WTC11 (cell line): Measurements from ENCODE around the gene LMBRD1.

ENCODE experiments used
- PREB ChIP-seq: sonication (generic); formaldehyde crosslinking; IDR thresholded peaks from 2 replicates; pipeline ENCODE4 v1.8.1; 2022; ENCODE audit warnings: mild to moderate bottlenecking, missing genetic modification reagents, moderate library complexity, borderline replicate concordance
- TF ChIP-seq, protein P1 (sequence below): fragments of 200-600 bp; IDR thresholded peaks from 2 replicates; pipeline ENCODE4 v1.8.0; 2022; ENCODE audit warnings: antibody characterized with exemption
- TF ChIP-seq, protein P2 (sequence below): fragments of 250-450 bp; sonication (Bioruptor Pico); IDR thresholded peaks from 2 replicates; pipeline ENCODE4 v1.9.0; 2021; ENCODE audit warnings: mild to moderate bottlenecking
- TF ChIP-seq, protein P3 (sequence below): sonication (generic); formaldehyde crosslinking; IDR thresholded peaks from 2 replicates; pipeline ENCODE4 v1.8.1; 2023; ENCODE audit warnings: mild to moderate bottlenecking, missing genetic modification reagents, borderline replicate concordance

- TF ChIP-seq, protein P1, sequence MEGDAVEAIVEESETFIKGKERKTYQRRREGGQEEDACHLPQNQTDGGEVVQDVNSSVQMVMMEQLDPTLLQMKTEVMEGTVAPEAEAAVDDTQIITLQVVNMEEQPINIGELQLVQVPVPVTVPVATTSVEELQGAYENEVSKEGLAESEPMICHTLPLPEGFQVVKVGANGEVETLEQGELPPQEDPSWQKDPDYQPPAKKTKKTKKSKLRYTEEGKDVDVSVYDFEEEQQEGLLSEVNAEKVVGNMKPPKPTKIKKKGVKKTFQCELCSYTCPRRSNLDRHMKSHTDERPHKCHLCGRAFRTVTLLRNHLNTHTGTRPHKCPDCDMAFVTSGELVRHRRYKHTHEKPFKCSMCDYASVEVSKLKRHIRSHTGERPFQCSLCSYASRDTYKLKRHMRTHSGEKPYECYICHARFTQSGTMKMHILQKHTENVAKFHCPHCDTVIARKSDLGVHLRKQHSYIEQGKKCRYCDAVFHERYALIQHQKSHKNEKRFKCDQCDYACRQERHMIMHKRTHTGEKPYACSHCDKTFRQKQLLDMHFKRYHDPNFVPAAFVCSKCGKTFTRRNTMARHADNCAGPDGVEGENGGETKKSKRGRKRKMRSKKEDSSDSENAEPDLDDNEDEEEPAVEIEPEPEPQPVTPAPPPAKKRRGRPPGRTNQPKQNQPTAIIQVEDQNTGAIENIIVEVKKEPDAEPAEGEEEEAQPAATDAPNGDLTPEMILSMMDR = no peak
- no peak for TF ChIP-seq PREB
- TF ChIP-seq, protein P2, sequence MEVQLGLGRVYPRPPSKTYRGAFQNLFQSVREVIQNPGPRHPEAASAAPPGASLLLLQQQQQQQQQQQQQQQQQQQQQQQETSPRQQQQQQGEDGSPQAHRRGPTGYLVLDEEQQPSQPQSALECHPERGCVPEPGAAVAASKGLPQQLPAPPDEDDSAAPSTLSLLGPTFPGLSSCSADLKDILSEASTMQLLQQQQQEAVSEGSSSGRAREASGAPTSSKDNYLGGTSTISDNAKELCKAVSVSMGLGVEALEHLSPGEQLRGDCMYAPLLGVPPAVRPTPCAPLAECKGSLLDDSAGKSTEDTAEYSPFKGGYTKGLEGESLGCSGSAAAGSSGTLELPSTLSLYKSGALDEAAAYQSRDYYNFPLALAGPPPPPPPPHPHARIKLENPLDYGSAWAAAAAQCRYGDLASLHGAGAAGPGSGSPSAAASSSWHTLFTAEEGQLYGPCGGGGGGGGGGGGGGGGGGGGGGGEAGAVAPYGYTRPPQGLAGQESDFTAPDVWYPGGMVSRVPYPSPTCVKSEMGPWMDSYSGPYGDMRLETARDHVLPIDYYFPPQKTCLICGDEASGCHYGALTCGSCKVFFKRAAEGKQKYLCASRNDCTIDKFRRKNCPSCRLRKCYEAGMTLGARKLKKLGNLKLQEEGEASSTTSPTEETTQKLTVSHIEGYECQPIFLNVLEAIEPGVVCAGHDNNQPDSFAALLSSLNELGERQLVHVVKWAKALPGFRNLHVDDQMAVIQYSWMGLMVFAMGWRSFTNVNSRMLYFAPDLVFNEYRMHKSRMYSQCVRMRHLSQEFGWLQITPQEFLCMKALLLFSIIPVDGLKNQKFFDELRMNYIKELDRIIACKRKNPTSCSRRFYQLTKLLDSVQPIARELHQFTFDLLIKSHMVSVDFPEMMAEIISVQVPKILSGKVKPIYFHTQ (CRISPR knock-in tag) = no peak
- TF ChIP-seq, protein P3, sequence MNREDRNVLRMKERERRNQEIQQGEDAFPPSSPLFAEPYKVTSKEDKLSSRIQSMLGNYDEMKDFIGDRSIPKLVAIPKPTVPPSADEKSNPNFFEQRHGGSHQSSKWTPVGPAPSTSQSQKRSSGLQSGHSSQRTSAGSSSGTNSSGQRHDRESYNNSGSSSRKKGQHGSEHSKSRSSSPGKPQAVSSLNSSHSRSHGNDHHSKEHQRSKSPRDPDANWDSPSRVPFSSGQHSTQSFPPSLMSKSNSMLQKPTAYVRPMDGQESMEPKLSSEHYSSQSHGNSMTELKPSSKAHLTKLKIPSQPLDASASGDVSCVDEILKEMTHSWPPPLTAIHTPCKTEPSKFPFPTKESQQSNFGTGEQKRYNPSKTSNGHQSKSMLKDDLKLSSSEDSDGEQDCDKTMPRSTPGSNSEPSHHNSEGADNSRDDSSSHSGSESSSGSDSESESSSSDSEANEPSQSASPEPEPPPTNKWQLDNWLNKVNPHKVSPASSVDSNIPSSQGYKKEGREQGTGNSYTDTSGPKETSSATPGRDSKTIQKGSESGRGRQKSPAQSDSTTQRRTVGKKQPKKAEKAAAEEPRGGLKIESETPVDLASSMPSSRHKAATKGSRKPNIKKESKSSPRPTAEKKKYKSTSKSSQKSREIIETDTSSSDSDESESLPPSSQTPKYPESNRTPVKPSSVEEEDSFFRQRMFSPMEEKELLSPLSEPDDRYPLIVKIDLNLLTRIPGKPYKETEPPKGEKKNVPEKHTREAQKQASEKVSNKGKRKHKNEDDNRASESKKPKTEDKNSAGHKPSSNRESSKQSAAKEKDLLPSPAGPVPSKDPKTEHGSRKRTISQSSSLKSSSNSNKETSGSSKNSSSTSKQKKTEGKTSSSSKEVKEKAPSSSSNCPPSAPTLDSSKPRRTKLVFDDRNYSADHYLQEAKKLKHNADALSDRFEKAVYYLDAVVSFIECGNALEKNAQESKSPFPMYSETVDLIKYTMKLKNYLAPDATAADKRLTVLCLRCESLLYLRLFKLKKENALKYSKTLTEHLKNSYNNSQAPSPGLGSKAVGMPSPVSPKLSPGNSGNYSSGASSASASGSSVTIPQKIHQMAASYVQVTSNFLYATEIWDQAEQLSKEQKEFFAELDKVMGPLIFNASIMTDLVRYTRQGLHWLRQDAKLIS (CRISPR knock-in tag) = no peak
Measured at GRCh38 chr6:69643688-69644087, 153.1 kb downstream of the LMBRD1 start.
